Measurements from ENCODE around the gene MAPT.

DNA sequence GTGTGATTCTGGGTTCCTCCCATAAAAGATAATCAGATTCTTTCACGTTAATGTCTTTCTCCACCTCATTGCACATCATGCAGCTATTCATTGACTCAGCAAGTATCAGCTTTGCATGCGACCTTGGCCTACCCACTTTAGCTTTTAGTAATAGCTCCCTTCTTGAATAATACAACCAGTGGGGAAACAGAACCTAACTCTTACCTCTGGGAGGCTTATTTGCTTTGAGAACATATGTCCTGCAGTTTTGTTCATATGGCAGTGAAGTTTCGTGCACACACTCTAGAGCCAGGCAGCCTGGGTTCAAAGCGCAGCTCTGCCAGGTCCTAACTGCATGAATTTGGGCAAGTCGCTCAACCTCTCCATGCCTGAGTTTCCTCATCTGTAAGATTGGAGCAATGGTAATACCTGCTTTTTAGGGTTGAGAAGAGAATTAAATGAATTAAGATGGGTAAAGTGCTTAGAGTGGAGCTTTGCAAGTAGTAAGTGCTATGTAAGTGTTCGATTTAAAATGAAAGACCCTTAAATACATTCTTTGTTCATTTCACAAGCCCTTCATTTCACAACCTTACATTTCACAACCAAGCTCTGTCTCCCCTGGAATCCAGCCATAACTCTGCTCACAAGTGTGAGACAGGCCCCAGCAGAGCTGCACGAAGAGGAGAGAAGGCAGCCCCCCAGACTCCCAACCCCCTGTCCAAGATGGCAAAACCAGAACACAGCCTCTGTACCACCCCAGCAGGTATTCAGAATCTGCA lies 29.3 kb downstream of the MAPT start:
- no peak for TF ChIP-seq ZFX (IDR thresholded peaks at IDR 0.05)
- TF ChIP-seq, protein P1, sequence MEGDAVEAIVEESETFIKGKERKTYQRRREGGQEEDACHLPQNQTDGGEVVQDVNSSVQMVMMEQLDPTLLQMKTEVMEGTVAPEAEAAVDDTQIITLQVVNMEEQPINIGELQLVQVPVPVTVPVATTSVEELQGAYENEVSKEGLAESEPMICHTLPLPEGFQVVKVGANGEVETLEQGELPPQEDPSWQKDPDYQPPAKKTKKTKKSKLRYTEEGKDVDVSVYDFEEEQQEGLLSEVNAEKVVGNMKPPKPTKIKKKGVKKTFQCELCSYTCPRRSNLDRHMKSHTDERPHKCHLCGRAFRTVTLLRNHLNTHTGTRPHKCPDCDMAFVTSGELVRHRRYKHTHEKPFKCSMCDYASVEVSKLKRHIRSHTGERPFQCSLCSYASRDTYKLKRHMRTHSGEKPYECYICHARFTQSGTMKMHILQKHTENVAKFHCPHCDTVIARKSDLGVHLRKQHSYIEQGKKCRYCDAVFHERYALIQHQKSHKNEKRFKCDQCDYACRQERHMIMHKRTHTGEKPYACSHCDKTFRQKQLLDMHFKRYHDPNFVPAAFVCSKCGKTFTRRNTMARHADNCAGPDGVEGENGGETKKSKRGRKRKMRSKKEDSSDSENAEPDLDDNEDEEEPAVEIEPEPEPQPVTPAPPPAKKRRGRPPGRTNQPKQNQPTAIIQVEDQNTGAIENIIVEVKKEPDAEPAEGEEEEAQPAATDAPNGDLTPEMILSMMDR (conservative IDR thresholded peaks at IDR 0.05), result no peak
